Endothelial cell of umbilical vein (primary cell): ENCODE results near the gene HMG20A. TPM values are rescaled to one million over a fixed set of nuclear protein-coding genes. Genes with fewer than 3 reads are reported as not detected.

Experiments used
- BruUV-seq: library from RNA; stranded (reverse); fragments of 400-500 nt; replicated peaks from 2 replicates; lab custom pipeline; 2021; lab: Mats Ljungman, UMichigan
- CTCF ChIA-PET: fragments of 300-600, 350-600 bp; sonication (Branson Sonifier 250); formaldehyde crosslinking; loops from one replicate; lab custom pipeline; 2021; ENCODE audit warnings: antibody characterized with exemption, inconsistent platforms; lab: Charles Lee
- POLR2A ChIA-PET: fragments of 300-600, 350-600 bp; sonication (Branson Sonifier 250); formaldehyde crosslinking; loops from one replicate; lab custom pipeline; 2021; ENCODE audit warnings: antibody characterized with exemption, inconsistent platforms; lab: Charles Lee
- DNase-seq: peaks from one replicate; pipeline ENCODE4 v3.0.0-alpha.2; 2011; ENCODE audit warnings: low read depth, low spot score
- FAIRE-seq: peaks from 2 replicates; lab custom pipeline; 2011; peaks lifted over from hg19 to GRCh38; lab: Jason Lieb, UNC
- H2AFZ ChIP-seq: 2 replicates; pipeline ENCODE4 v1.6.0; 2012; ENCODE audit warnings: low read depth, low read length, control low read depth, inconsistent platforms
- H3K27ac ChIP-seq: 2 replicates; pipeline ENCODE4 v1.5.1; 2011; ENCODE audit warnings: low read depth, mild to moderate bottlenecking, control low read depth, low read length, moderate library complexity; ENCODE audit not compliant: insufficient read depth
- H3K27me3 ChIP-seq, 2 experiments: 2 replicates each; pipeline versions ENCODE4 v1.6.0 to v1.6.1; 2011; ENCODE audit warnings: low read length in 2 of 2, mixed read lengths in 1 of 2; ENCODE audit not compliant: control insufficient read depth in 2 of 2, insufficient read depth in 2 of 2
- H3K36me3 ChIP-seq, 2 experiments: 2 replicates in 1 of 2; 3 replicates in 1 of 2; pipeline ENCODE4 v1.5.1; 2011; ENCODE audit warnings: low read length in 2 of 2, mild to moderate bottlenecking in 1 of 2, moderate library complexity in 1 of 2; ENCODE audit not compliant: control insufficient read depth in 2 of 2, insufficient read depth in 2 of 2; ENCODE audit errors: extremely low read depth in 1 of 2
- H3K4me1 ChIP-seq: 3 replicates; pipeline ENCODE4 v1.5.1; 2011; ENCODE audit warnings: mild to moderate bottlenecking, low read length; ENCODE audit not compliant: control insufficient read depth, insufficient read depth; ENCODE audit errors: extremely low read depth
- H3K4me2 ChIP-seq: 2 replicates; pipeline ENCODE4 v1.6.1; 2011; ENCODE audit warnings: low read length, control low read depth, mixed read lengths; ENCODE audit not compliant: insufficient read depth
- H3K4me3 ChIP-seq, 3 experiments: fragments of 200-600 bp in 1 of 3; sonication (generic), shearing (Covaris generic) in 1 of 3; replicated peaks in 1 of 3; 2 replicates each; pipeline ENCODE4 v1.5.1; 2011 to 2016; ENCODE audit warnings: control low read depth in 3 of 3, low read length in 3 of 3, mild to moderate bottlenecking in 2 of 3, inconsistent platforms in 1 of 3, low read depth in 1 of 3, moderate library complexity in 1 of 3; ENCODE audit not compliant: insufficient read depth in 1 of 3
- H3K79me2 ChIP-seq: 2 replicates; pipeline ENCODE4 v1.6.0; 2012; ENCODE audit warnings: low read length, inconsistent platforms; ENCODE audit not compliant: control insufficient read depth, insufficient read depth
- H3K9ac ChIP-seq: replicated peaks from 2 replicates; pipeline ENCODE3; 2011; ENCODE audit warnings: low read length, control low read depth; ENCODE audit not compliant: insufficient read depth; ENCODE audit errors: extremely low read depth
- H3K9me1 ChIP-seq: replicated peaks from 3 replicates; pipeline ENCODE4 v1.6.0; 2011; ENCODE audit warnings: mild to moderate bottlenecking, low read length; ENCODE audit not compliant: control insufficient read depth, insufficient read depth; ENCODE audit errors: extremely low read depth
- H3K9me3 ChIP-seq: replicated peaks from 2 replicates; pipeline ENCODE4 v1.5.1; 2012; ENCODE audit warnings: low read length, inconsistent platforms; ENCODE audit not compliant: control insufficient read depth, insufficient read depth
- H4K20me1 ChIP-seq: replicated peaks from 2 replicates; pipeline ENCODE3; 2011; ENCODE audit warnings: mild to moderate bottlenecking, low read length; ENCODE audit not compliant: control insufficient read depth, insufficient read depth; ENCODE audit errors: extremely low read depth
- CTCF ChIP-seq, 2 donors: IDR thresholded peaks; 1 replicate in 1 of 2; 2 replicates in 1 of 2; pipeline ENCODE4 v1.5.1; 2011; ENCODE audit warnings: low read length in 2 of 2, mild to moderate bottlenecking in 2 of 2, moderate library complexity in 2 of 2, control low read depth in 1 of 2, inconsistent platforms in 1 of 2, low read depth in 1 of 2; ENCODE audit not compliant: insufficient read depth in 1 of 2; ENCODE audit errors: extremely low read depth in 1 of 2
- EZH2 ChIP-seq: IDR thresholded peaks from 2 replicates; pipeline ENCODE4 v1.6.1; 2012; ENCODE audit warnings: borderline replicate concordance, low read depth, mild to moderate bottlenecking, moderate library complexity, low read length, inconsistent platforms; ENCODE audit not compliant: severe bottlenecking
- FOS ChIP-seq: IDR thresholded peaks from 2 replicates; pipeline ENCODE4 v1.6.1; 2011; ENCODE audit warnings: mild to moderate bottlenecking, low read length, moderate library complexity, borderline replicate concordance; ENCODE audit not compliant: insufficient read depth
- GATA2 ChIP-seq: IDR thresholded peaks from 2 replicates; pipeline ENCODE4 v1.7.0; 2011; ENCODE audit warnings: low read depth, mild to moderate bottlenecking, moderate library complexity, mixed read lengths, low read length; ENCODE audit not compliant: insufficient read length, insufficient read depth
- JUN ChIP-seq: IDR thresholded peaks from 2 replicates; pipeline ENCODE4 v1.6.1; 2011; ENCODE audit warnings: borderline replicate concordance, low read depth; ENCODE audit not compliant: insufficient read length, insufficient read depth
- MAX ChIP-seq: IDR thresholded peaks from 2 replicates; pipeline ENCODE4 v1.6.1; 2011; ENCODE audit not compliant: insufficient read depth, insufficient read length
- MYC ChIP-seq: IDR thresholded peaks from one replicate; pipeline ENCODE4 v1.6.1; 2011; ENCODE audit warnings: mild to moderate bottlenecking, low read depth, low read length
- POLR2A ChIP-seq: IDR thresholded peaks from 2 replicates; pipeline ENCODE4 v1.6.1; 2012; ENCODE audit warnings: low read depth, mild to moderate bottlenecking, control low read depth, low read length
- POLR2AphosphoS5 ChIP-seq: IDR thresholded peaks from 2 replicates; pipeline ENCODE4 v1.6.1; 2012; ENCODE audit warnings: low read depth, mild to moderate bottlenecking, control low read depth, low read length, moderate library complexity; ENCODE audit not compliant: insufficient read depth
- dilution Hi-C: fragments of 300-500 bp; cut with MboI; formaldehyde crosslinking; loops from one replicate; pipeline ENCODE4 v1.15.0; 2019; ENCODE audit warnings: low sequenced_read_pairs; ENCODE audit not compliant: extremely low pct_ligation_motif_present
- intact Hi-C: fragments of 100-400 bp; cut with micrococcal nuclease; formaldehyde crosslinking; loops from one replicate; pipeline ENCODE4 v1.10.0; 2022
- polyA plus RNA-seq, 4 experiments: library from polyadenylated mRNA; depleted of rRNA in 3 of 4; stranded (reverse) in 3 of 4; unstranded in 1 of 4; fragments of >200 nt; gene quantifications; 2 replicates each; pipeline versions ENCODE4 v1.2.1 to v1.2.3, GENCODE V29; 2011 to 2012; ENCODE audit warnings: missing spikeins in 1 of 4
- total RNA-seq: library from RNA; stranded (reverse); gene quantifications from 2 replicates; pipeline ENCODE4 v1.2.3, GENCODE V29; 2021

The HMG20A gene
- total and polyA plus RNA-seq, 2 donors (not counting 3 experiments of a cell fraction or from before 2014, with no cell fraction given): 35.8 to 44.0 TPM

DNA sequence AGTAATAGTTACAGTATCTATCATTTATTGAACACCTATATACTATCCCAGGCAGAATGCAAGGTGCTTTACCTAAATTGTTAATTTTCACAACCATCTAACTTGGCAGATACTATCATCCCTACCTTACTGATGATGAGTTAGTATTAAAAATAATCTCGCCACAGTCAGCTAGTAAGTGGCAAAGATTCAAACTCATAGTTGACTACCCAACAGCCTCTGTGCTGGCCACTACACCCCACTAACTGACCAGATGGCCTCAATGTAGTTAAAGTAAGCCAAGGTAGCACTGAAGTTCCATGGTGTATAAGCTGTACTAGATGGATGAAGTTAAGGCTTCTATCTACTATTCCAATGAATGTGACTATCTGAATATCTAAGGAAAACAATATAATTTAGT, 45.6 kb upstream of the HMG20A start:
- Histone ChIP-seq H3K9ac (no peak overlapping the region), H3K4me3 (no peak overlapping the region), H4K20me1 (peaks cover 22% of the 10 kb centered on the region), H3K9me3 (no peaks in the 10 kb centered on the region), H3K9me1 (no peaks in the 10 kb centered on the region), H3K79me2 (peaks cover 83% of the 10 kb centered on the region), H3K4me2 (no peak overlapping the region), H3K27ac (no peak overlapping the region), H2AFZ (no peak overlapping the region), H3K36me3 (no peaks in the 10 kb centered on the region), H3K4me1 (no peaks in the 10 kb centered on the region), H3K27me3 (no peaks in the 10 kb centered on the region)
- intact Hi-C loops: no loop called here
- CTCF ChIA-PET: interaction anchor here (1.2 to 2.0 kb wide), 2 partner anchors 14 to 121 kb away, joined by 3 to 8 read pairs; no protein-coding TSS in a partner anchor
- TF ChIP-seq EZH2 (no peak), POLR2AphosphoS5 (no peak), CTCF (IDR thresholded peaks at IDR 0.05; ENCODE audit: extremely low read depth in 1 of 2, insufficient read depth in 1 of 2, low read depth in 1 of 2, low read length in 2 of 2) (no peak), JUN (no peak), POLR2A (no peak), GATA2 (no peak), MAX (no peak), FOS (no peak), MYC (no peak)
- BruUV-seq: no TSS peak
- POLR2A ChIA-PET: no interaction called here
- dilution Hi-C loops: no loop called here
- FAIRE-seq (no peak), DNase-seq (no peak)
